Measurements from ENCODE around the gene TUT1.

- TF ChIP-seq CTCF (IDR thresholded peaks at IDR 0.05) (no peak), POLR2A (IDR thresholded peaks at IDR 0.05) (no peak)
These were observed 14.6 kb upstream of the TUT1 start for GRCh38 chr11:62605902-62606301.
